CD14-positive monocyte (primary cell): ENCODE results near the gene NUDT6. TPM values are rescaled to one million over a fixed set of nuclear protein-coding genes. Genes with fewer than 3 reads are reported as not detected.

Experiments used
- DNase-seq, 3 donors: peaks; one replicate each; pipeline ENCODE4 v3.0.0-alpha.2; 2011 to 2022
- H2AFZ ChIP-seq: 2 replicates; pipeline ENCODE4 v1.6.0; 2012; ENCODE audit warnings: mild to moderate bottlenecking, low read depth, low read length, inconsistent platforms; ENCODE audit not compliant: insufficient read depth, poor library complexity, severe bottlenecking
- H3K27ac ChIP-seq, 2 donors: 1 replicate in 1 of 2; 2 replicates in 1 of 2; pipeline ENCODE4 v1.5.1; 2012 to 2013; ENCODE audit warnings: low read length in 2 of 2, control low read depth in 1 of 2, inconsistent platforms in 1 of 2, low read depth in 1 of 2, mild to moderate bottlenecking in 1 of 2
- H3K27me3 ChIP-seq, 2 donors: one replicate each; pipeline versions ENCODE4 v1.6.0 to v1.6.1; 2011 to 2013; ENCODE audit warnings: low read length in 2 of 2; ENCODE audit not compliant: control insufficient read depth in 2 of 2, insufficient read depth in 2 of 2
- H3K36me3 ChIP-seq, 2 donors: replicated peaks in 1 of 2; 1 replicate in 1 of 2; 2 replicates in 1 of 2; pipeline versions ENCODE4 v1.5.1 to v1.6.1; 2012 to 2013; ENCODE audit warnings: low read length in 2 of 2, control low read depth in 1 of 2, inconsistent platforms in 1 of 2, mild to moderate bottlenecking in 1 of 2; ENCODE audit not compliant: insufficient read depth in 2 of 2, control insufficient read depth in 1 of 2
- H3K4me1 ChIP-seq, 2 donors: 1 replicate in 1 of 2; 2 replicates in 1 of 2; pipeline versions ENCODE4 v1.5.1 to v1.6.1; 2012 to 2013; ENCODE audit warnings: low read length in 2 of 2, control low read depth in 1 of 2, inconsistent platforms in 1 of 2, mild to moderate bottlenecking in 1 of 2, moderate library complexity in 1 of 2; ENCODE audit not compliant: insufficient read depth in 2 of 2, control insufficient read depth in 1 of 2
- H3K4me2 ChIP-seq: replicated peaks from 2 replicates; pipeline ENCODE3; 2012; ENCODE audit warnings: low read length, moderate library complexity, mild to moderate bottlenecking; ENCODE audit not compliant: poor library complexity, severe bottlenecking; ENCODE audit errors: extremely low read depth
- H3K4me3 ChIP-seq, 3 experiments: fragments of 200-600 bp in 1 of 3; sonication (generic) in 1 of 3; replicated peaks in 1 of 3; 1 replicate in 2 of 3; 2 replicates in 1 of 3; pipeline ENCODE4 v1.5.1; 2011 to 2013; ENCODE audit warnings: low read length in 3 of 3, mild to moderate bottlenecking in 3 of 3, control low read depth in 2 of 3, low read depth in 2 of 3, inconsistent platforms in 1 of 3, moderate library complexity in 1 of 3
- H3K79me2 ChIP-seq: 2 replicates; pipeline ENCODE4 v1.6.0; 2012; ENCODE audit warnings: mild to moderate bottlenecking, control low read depth, inconsistent platforms, low read length, moderate library complexity; ENCODE audit not compliant: insufficient read depth
- H3K9ac ChIP-seq: 2 replicates; pipeline ENCODE4 v1.6.0; 2017; ENCODE audit warnings: low read length, mild to moderate bottlenecking; ENCODE audit not compliant: insufficient read depth, poor library complexity, severe bottlenecking
- H3K9me3 ChIP-seq, 2 donors: replicated peaks in 1 of 2; 1 replicate in 1 of 2; 2 replicates in 1 of 2; pipeline versions ENCODE4 v1.5.1 to v1.6.1; 2012 to 2013; ENCODE audit warnings: low read length in 2 of 2, control low read depth in 1 of 2; ENCODE audit not compliant: control insufficient read depth in 1 of 2, insufficient read depth in 1 of 2
- H4K20me1 ChIP-seq: 2 replicates; pipeline ENCODE4 v1.6.0; 2012; ENCODE audit warnings: mild to moderate bottlenecking, low read length, control low read depth, moderate library complexity; ENCODE audit not compliant: insufficient read depth
- H3K27ac Mint-ChIP-seq, 7 donors: one replicate each; pipeline ENCODE4 v1.8.0; 2020; ENCODE audit warnings: mild to moderate bottlenecking in 7 of 7, mixed read lengths in 7 of 7, moderate library complexity in 6 of 7, inconsistent platforms in 2 of 7
- H3K27me3 Mint-ChIP-seq, 3 donors: one replicate each; pipeline ENCODE4 v1.8.0; 2021 to 2022; ENCODE audit warnings: low read depth in 3 of 3, mild to moderate bottlenecking in 3 of 3, mixed read lengths in 3 of 3, moderate library complexity in 3 of 3, inconsistent platforms in 1 of 3
- H3K36me3 Mint-ChIP-seq, 2 donors: one replicate each; pipeline ENCODE4 v1.8.0; 2020; ENCODE audit warnings: mixed read lengths in 2 of 2, inconsistent platforms in 1 of 2, mild to moderate bottlenecking in 1 of 2
- H3K4me1 Mint-ChIP-seq: one replicate; pipeline ENCODE4 v1.8.0; 2020; ENCODE audit warnings: mild to moderate bottlenecking, mixed read lengths
- H3K4me3 Mint-ChIP-seq, 2 donors: one replicate each; pipeline ENCODE4 v1.8.0; 2020; ENCODE audit warnings: mild to moderate bottlenecking in 2 of 2, mixed read lengths in 2 of 2, moderate library complexity in 1 of 2
- H3K9me3 Mint-ChIP-seq, 7 donors: one replicate each; pipeline ENCODE4 v1.8.0; 2020 to 2022; ENCODE audit warnings: mixed read lengths in 7 of 7, mild to moderate bottlenecking in 6 of 7, moderate library complexity in 6 of 7, inconsistent platforms in 2 of 7
- WGBS: methylation state at CpG from one replicate; pipeline ENCODE4 v1.1.5; 2013; ENCODE audit warnings: missing lambda C conversion rate; ENCODE audit not compliant: insufficient coverage; 5-methylcytosine and 5-hydroxymethylcytosine counted together
- intact Hi-C, 2 donors: fragments of 100-400 bp; cut with micrococcal nuclease; formaldehyde crosslinking; loops; one replicate each; pipeline versions ENCODE4 v1.15.0 to v1.15.1; 2023
- polyA plus RNA-seq, 3 donors: library from polyadenylated mRNA; depleted of rRNA in 1 of 3; unstranded in 2 of 3; stranded (reverse) in 1 of 3; fragments of 300-500 nt in 2 of 3; fragments of >200 nt in 1 of 3; fragmentation: Illumina TruSeq in 2 of 3; gene quantifications; 1 replicate in 2 of 3; 2 replicates in 1 of 3; pipeline ENCODE4 v1.2.3, GENCODE V29; 2012 to 2021
- TF ChIP-seq, protein P1 (sequence below): fragments of 200-600 bp; IDR thresholded peaks from one replicate; pipeline ENCODE4 v1.8.0; 2022; ENCODE audit warnings: antibody characterized with exemption, mild to moderate bottlenecking

The NUDT6 gene
- polyA plus RNA-seq, 3 donors: 1.6 to 1.9 (median 1.6) TPM

DNA sequence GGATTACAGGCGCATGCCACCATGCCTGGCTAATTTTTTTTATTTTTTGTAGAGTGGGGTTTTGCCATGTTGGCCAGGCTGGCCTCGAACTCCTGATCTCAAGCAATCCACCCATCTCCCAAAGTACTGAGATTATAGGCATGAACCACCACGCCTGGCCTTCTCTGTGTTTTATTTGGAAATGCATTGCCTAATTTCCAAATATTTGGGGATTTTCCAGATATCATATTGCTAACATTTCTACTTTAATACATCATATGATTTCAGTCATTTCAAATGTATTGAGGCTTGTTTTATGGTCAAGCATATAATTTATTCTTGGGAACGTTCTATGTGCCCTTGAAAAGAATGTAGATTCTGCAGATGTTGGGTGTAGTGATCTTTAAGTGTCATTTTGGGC is 57.0 kb downstream of the NUDT6 start:
- TF ChIP-seq, protein P1, sequence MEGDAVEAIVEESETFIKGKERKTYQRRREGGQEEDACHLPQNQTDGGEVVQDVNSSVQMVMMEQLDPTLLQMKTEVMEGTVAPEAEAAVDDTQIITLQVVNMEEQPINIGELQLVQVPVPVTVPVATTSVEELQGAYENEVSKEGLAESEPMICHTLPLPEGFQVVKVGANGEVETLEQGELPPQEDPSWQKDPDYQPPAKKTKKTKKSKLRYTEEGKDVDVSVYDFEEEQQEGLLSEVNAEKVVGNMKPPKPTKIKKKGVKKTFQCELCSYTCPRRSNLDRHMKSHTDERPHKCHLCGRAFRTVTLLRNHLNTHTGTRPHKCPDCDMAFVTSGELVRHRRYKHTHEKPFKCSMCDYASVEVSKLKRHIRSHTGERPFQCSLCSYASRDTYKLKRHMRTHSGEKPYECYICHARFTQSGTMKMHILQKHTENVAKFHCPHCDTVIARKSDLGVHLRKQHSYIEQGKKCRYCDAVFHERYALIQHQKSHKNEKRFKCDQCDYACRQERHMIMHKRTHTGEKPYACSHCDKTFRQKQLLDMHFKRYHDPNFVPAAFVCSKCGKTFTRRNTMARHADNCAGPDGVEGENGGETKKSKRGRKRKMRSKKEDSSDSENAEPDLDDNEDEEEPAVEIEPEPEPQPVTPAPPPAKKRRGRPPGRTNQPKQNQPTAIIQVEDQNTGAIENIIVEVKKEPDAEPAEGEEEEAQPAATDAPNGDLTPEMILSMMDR: no peak
- Histone ChIP-seq H3K27me3 (no peaks in the 10 kb centered on the region), H3K4me3 (no peak overlapping the region), H4K20me1 (no peaks in the 10 kb centered on the region), H3K4me2 (no peak overlapping the region), H3K36me3 (no peaks in the 10 kb centered on the region), H2AFZ (no peak overlapping the region), H3K4me1 (no peaks in the 10 kb centered on the region), H3K79me2 (no peaks in the 10 kb centered on the region), H3K9ac (no peak overlapping the region), H3K27ac (no peak overlapping the region), H3K9me3 (no peaks in the 10 kb centered on the region)
- Mint-ChIP-seq H3K36me3 (no peaks in the 10 kb centered on the region), H3K4me3 (no peak overlapping the region), H3K9me3 (peaks cover 0 to 9% (median 2%) of the 10 kb centered on the region in 7 donors), H3K27me3 (peaks cover 6 to 9% (median 6%) of the 10 kb centered on the region in 3 donors), H3K27ac (no peak overlapping the region), H3K4me1 (no peaks in the 10 kb centered on the region)
- intact Hi-C loops: no loop called here
- no CpG with 5 or more reads among the region's 4 CpGs for WGBS
- no peak for DNase-seq

DNA sequence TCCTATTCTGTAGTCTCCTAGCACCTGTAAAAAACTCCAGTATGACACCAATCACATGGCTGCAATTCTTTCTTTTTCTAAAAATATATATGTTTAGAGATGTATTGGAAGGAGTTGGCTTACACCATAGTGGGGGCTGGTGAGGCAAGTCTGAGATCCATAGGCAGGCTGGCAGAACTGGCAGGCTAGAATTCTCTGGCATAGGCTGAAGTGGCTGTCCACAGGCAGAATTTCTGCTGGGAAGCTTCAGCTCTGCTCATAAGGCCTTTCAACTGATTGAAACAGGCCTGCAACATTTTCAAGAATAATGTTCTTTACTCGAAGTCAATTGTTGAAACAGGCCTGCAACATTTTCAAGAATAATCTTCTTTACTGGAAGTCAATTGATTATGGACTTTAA is 58.8 kb downstream of the NUDT6 start:
- Histone ChIP-seq H3K4me3 (no peak overlapping the region), H3K79me2 (no peaks in the 10 kb centered on the region), H3K27ac (no peak overlapping the region), H3K9me3 (no peaks in the 10 kb centered on the region), H3K4me1 (no peaks in the 10 kb centered on the region), H3K27me3 (no peaks in the 10 kb centered on the region), H3K4me2 (no peak overlapping the region), H3K9ac (no peak overlapping the region), H2AFZ (no peak overlapping the region), H4K20me1 (no peaks in the 10 kb centered on the region), H3K36me3 (no peaks in the 10 kb centered on the region)
- Mint-ChIP-seq H3K9me3 (peaks cover 0 to 2% (median 0%) of the 10 kb centered on the region in 7 donors), H3K36me3 (no peaks in the 10 kb centered on the region), H3K27ac (no peak overlapping the region), H3K27me3 (peaks cover 4 to 7% (median 6%) of the 10 kb centered on the region in 3 donors), H3K4me3 (no peak overlapping the region), H3K4me1 (no peaks in the 10 kb centered on the region)
- TF ChIP-seq, protein P1: no peak
- intact Hi-C loops: no loop called here
- DNase-seq: no peak
- no CpG with 5 or more reads among the region's 1 CpG for WGBS
